Right hindlimb (tissue), 1 donor: Measurements from ENCODE around the gene PEX1.
"Not testable (repeated sequence)": the region's sequence is repeated elsewhere in the genome, so short reads cannot be mapped to it uniquely, and the experiment has no call there.

ENCODE experiments used
- DNase-seq: peaks from one replicate; pipeline ENCODE4 v3.0.0-alpha.2; 2018

PEX1 gene

GRCh38 chr7:92460109-92460508 lies 68.2 kb downstream of the PEX1 start:
- DNase-seq = no peak

GRCh38 chr7:92456236-92456635 lies 72.1 kb downstream of the PEX1 start:
- DNase-seq = no peak

GRCh38 chr7:92451645-92452044 lies 76.7 kb downstream of the PEX1 start:
- DNase-seq = no peak

- DNase-seq = peak; percentile 35
Measured at GRCh38 chr7:92448205-92448747, 80.0 kb downstream of the PEX1 start.

- peak; percentile 95 for DNase-seq
Measured at GRCh38 chr7:92447345-92448204, 80.7 kb downstream of the PEX1 start, which contains the start of gene GATAD1. GATAD1 (plus strand) TSS chr7:92447482; CDS start chr7:92447730, 248 bp downstream.

GRCh38 chr7:92446869-92447344 lies 81.4 kb downstream of the PEX1 start:
- DNase-seq = peak; percentile 21

GRCh38 chr7:92442720-92443119 lies 85.6 kb downstream of the PEX1 start:
- DNase-seq = not testable (repeated sequence)

- no peak for DNase-seq
Measured at GRCh38 chr7:92437956-92438491, 90.3 kb downstream of the PEX1 start.
